Transverse colon (tissue), 4 donors: Measurements from ENCODE around the gene GINS1. TPM values are rescaled to one million over a fixed set of nuclear protein-coding genes. Genes with fewer than 3 reads are reported as not detected.

Experiments used
- DNase-seq: peaks from one replicate; pipeline ENCODE4 v3.0.0-alpha.2; 2019
- H3K27ac ChIP-seq, 4 donors: fragments of 200-600 bp; sonication (generic); 2 replicates each; pipeline ENCODE4 v1.5.1; 2016 to 2018; ENCODE audit warnings: inconsistent platforms in 4 of 4
- H3K27me3 ChIP-seq: fragments of 200-600 bp; sonication (generic); 2 replicates; pipeline ENCODE4 v1.5.1; 2017; ENCODE audit warnings: inconsistent platforms
- H3K36me3 ChIP-seq, 4 donors: fragments of 200-600 bp; sonication (generic); 2 replicates each; pipeline ENCODE4 v1.5.1; 2017 to 2019; ENCODE audit warnings: inconsistent platforms in 4 of 4
- H3K4me1 ChIP-seq, 4 donors: fragments of 200-600 bp; sonication (generic); 2 replicates each; pipeline ENCODE4 v1.5.1; 2017 to 2020; ENCODE audit warnings: inconsistent platforms in 4 of 4
- H3K4me3 ChIP-seq, 4 donors: fragments of 200-600 bp; sonication (generic); 1 replicate in 1 of 4; 2 replicates in 3 of 4; pipeline versions ENCODE4 v1.5.1 to v1.6.1; 2017 to 2019; ENCODE audit warnings: inconsistent platforms in 4 of 4
- H3K9me3 ChIP-seq, 2 donors: fragments of 200-600 bp; sonication (generic); 2 replicates each; pipeline ENCODE4 v1.5.1; 2017 to 2019; ENCODE audit warnings: inconsistent platforms in 2 of 2
- EP300 ChIP-seq: sonication (generic); formaldehyde crosslinking; IDR thresholded peaks from one replicate; pipeline ENCODE4 v1.6.1; 2017; ENCODE audit warnings: antibody characterized with exemption, low read depth
- POLR2A ChIP-seq: fragments of 450-650 bp; IDR thresholded peaks from one replicate; pipeline ENCODE4 v1.6.1; 2016; ENCODE audit warnings: antibody characterized with exemption, mild to moderate bottlenecking, moderate library complexity
- POLR2AphosphoS5 ChIP-seq, 3 donors: sonication (generic); formaldehyde crosslinking; IDR thresholded peaks; one replicate each; pipeline ENCODE4 v1.6.1; 2016; ENCODE audit warnings: antibody characterized with exemption in 3 of 3
- WGBS, 2 donors: methylation state at CpG; one replicate each; pipeline ENCODE4 v1.1.5; 2018; ENCODE audit warnings: low coverage in 1 of 2; 5-methylcytosine and 5-hydroxymethylcytosine counted together
- in situ Hi-C, 4 donors: fragments of 200-750 bp; cut with MboI; loops; one replicate each; pipeline versions ENCODE4 v1.15.0 to v1.15.1; 2017; ENCODE audit warnings: low sequenced_read_pairs in 3 of 4, low pct_ligation_motif_present in 1 of 4, low pct_unique_long_range_greater_than_20kb in 1 of 4
- intact Hi-C: fragments of 100-400 bp; cut with DNase I; formaldehyde crosslinking; loops from one replicate; pipeline ENCODE4 v1.15.1; 2023; ENCODE audit warnings: low total_unique reads
- total RNA-seq, 4 donors: library from RNA; depleted of rRNA; stranded (reverse); fragments of >200 nt; gene quantifications; one replicate each; pipeline ENCODE4 v1.1.0, GENCODE V29; 2016
- TF ChIP-seq, protein P1 (sequence below), 5 experiments: fragments of 200-600 bp in 3 of 5; fragments of 450-650 bp in 2 of 5; sonication (generic) in 3 of 5; IDR thresholded peaks; 1 replicate in 2 of 5; 2 replicates in 3 of 5; pipeline ENCODE4 v1.5.1; 2016 to 2017; ENCODE audit warnings: antibody characterized with exemption in 5 of 5, inconsistent platforms in 3 of 5, mild to moderate bottlenecking in 2 of 5, moderate library complexity in 1 of 5

The GINS1 gene
- total RNA-seq, 4 donors from 2014 or later = 1.3 to 1.4 TPM; not detected in 2

DNA sequence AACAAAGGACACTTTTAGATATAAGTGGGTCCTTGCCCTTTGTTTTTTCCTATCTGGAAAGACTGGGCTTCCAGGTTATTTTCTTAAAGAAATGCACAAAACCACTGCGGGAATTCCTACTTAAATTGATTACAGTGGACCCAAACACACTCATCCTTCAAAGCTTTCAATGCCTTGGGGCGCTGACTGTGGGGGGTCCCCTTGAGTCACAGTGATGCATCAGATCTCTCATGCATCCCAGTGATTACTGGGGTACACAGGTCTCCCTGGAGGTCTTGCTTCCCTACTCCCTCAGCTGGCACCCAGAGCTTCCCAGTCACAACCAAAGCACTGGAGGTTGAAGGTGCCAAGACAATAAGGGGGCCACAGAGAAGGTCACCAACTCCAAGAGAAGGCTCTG is 37.5 kb upstream of the GINS1 start:
- 80 to 87% methylated on average over 1 to 2 of the region's 2 CpGs for WGBS, 2 donors
- Histone ChIP-seq H3K27ac (no peak overlapping the region), H3K27me3 (no peaks in the 10 kb centered on the region), H3K36me3 (no peaks in the 10 kb centered on the region), H3K4me3 (no peak overlapping the region), H3K9me3 (no peaks in the 10 kb centered on the region), H3K4me1 (no peaks in the 10 kb centered on the region)
- no peak for TF ChIP-seq POLR2AphosphoS5 (IDR thresholded peaks at IDR 0.05)
- TF ChIP-seq, protein P1, sequence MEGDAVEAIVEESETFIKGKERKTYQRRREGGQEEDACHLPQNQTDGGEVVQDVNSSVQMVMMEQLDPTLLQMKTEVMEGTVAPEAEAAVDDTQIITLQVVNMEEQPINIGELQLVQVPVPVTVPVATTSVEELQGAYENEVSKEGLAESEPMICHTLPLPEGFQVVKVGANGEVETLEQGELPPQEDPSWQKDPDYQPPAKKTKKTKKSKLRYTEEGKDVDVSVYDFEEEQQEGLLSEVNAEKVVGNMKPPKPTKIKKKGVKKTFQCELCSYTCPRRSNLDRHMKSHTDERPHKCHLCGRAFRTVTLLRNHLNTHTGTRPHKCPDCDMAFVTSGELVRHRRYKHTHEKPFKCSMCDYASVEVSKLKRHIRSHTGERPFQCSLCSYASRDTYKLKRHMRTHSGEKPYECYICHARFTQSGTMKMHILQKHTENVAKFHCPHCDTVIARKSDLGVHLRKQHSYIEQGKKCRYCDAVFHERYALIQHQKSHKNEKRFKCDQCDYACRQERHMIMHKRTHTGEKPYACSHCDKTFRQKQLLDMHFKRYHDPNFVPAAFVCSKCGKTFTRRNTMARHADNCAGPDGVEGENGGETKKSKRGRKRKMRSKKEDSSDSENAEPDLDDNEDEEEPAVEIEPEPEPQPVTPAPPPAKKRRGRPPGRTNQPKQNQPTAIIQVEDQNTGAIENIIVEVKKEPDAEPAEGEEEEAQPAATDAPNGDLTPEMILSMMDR (IDR thresholded peaks at IDR 0.05) = no peak
- TF ChIP-seq POLR2A = no peak
- TF ChIP-seq EP300 = no peak
- no peak for DNase-seq
- in situ Hi-C loops (no loop called here), intact Hi-C loops (no loop called here)

DNA sequence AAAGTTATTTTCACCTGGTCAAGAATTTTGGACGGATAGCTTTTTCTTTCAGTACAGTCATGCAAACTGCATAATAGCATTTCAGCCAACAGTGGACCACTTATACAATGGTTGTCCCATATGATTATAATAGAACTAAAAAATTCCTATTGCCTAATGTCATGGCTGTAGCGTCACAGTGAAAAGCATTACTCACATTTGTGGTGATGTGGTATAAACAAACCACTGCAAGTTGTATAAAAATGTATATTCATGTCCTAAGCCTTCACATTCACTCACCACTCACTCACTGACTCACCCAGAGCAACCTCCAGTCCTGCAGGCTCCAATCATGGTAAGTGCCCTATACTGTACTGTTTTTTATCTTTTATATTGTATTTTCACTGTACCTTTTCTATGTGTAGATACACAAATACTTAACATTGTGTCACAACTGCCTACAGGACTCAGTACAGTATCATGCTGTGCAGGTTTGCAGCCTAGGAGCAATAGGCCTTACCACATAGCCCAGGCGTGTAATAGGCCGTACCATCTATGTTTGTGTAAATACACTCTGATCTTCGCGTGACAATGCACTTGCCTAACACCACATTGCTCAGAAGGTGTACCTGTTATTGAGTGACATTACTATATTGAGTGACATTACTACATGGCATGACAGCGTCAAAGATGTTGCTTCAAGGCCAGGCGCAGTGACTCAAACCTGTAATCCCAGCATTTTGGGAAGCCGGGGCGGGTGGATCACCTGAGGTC is 34.7 kb upstream of the GINS1 start:
- H3K4me1 ChIP-seq = peaks cover 0 to 13% (median 0%) of the 10 kb centered on the region in 4 donors
- intact Hi-C loops (no loop called here), in situ Hi-C loops (no loop called here)
- no peak for DNase-seq
- H3K36me3 ChIP-seq = no peaks in the 10 kb centered on the region
- no peaks in the 10 kb centered on the region for H3K27me3 ChIP-seq
- no peak overlapping the region for H3K27ac ChIP-seq
- H3K9me3 ChIP-seq = no peaks in the 10 kb centered on the region
- WGBS, 2 donors = 86 to 92% methylated on average over 2 to 10 of the region's 10 CpGs
- TF ChIP-seq POLR2A (no peak), POLR2AphosphoS5 (IDR thresholded peaks at IDR 0.05) (no peak), EP300 (no peak)
- TF ChIP-seq, protein P1 (IDR thresholded peaks at IDR 0.05) = no peak
- no peak overlapping the region for H3K4me3 ChIP-seq

- intact Hi-C loops (no loop called here), in situ Hi-C loops (loop anchor here in 1 of 4 donors (25.0 kb wide), 1 partner anchor 313 kb away; the partner anchor contains the start of gene ACSS1)
- H3K4me1 ChIP-seq = peaks cover 0 to 13% (median 0%) of the 10 kb centered on the region in 4 donors
- TF ChIP-seq POLR2AphosphoS5 (IDR thresholded peaks at IDR 0.05) (no peak), EP300 (no peak), POLR2A (no peak)
- TF ChIP-seq, protein P1 (IDR thresholded peaks at IDR 0.05) = no peak
- no peaks in the 10 kb centered on the region for H3K36me3 ChIP-seq
- DNase-seq = no peak
- WGBS, 2 donors = 57 to 95% methylated on average over 1 to 2 of the region's 2 CpGs
- H3K9me3 ChIP-seq = no peaks in the 10 kb centered on the region
- no peaks in the 10 kb centered on the region for H3K27me3 ChIP-seq
- no peak overlapping the region for H3K4me3 ChIP-seq
- H3K27ac ChIP-seq = no peak overlapping the region
These were observed 32.6 kb upstream of the GINS1 start for GRCh38 chr20:25374842-25375241.

DNA sequence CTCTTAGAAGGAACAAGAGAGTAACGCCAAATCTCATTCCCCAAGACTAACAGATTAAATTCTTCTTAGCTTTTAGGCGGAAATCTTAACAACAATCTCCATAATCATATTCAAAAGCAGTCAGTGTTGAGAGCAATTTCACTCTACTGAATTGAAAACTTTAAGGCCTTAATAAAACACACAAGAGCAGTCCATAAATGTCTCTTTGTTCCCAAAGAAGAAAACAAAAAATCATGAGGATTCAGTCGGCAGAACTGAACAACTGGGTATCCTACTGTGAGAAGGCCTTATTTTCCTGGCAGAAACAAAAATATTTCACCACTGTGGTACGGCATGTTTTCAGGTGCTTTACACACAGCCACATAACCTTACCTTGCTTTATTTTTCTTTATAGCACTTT is 31.2 kb upstream of the GINS1 start:
- no peak overlapping the region for H3K4me3 ChIP-seq
- no peaks in the 10 kb centered on the region for H3K36me3 ChIP-seq
- no peaks in the 10 kb centered on the region for H3K9me3 ChIP-seq
- H3K27me3 ChIP-seq = no peaks in the 10 kb centered on the region
- H3K27ac ChIP-seq = no peak overlapping the region
- intact Hi-C loops (no loop called here), in situ Hi-C loops (loop anchor here in 1 of 4 donors (25.0 kb wide), 1 partner anchor 314 kb away; the partner anchor contains the start of gene ACSS1)
- 83 to 91% methylated on average over 4 of the region's 4 CpGs for WGBS, 2 donors
- peaks cover 0 to 13% (median 0%) of the 10 kb centered on the region in 4 donors for H3K4me1 ChIP-seq
- no peak for TF ChIP-seq POLR2AphosphoS5 (IDR thresholded peaks at IDR 0.05)
- no peak for TF ChIP-seq POLR2A
- no peak for TF ChIP-seq EP300
- TF ChIP-seq, protein P1 (IDR thresholded peaks at IDR 0.05) = no peak
- no peak for DNase-seq
